ENCODE data around the gene MT1G.

Gene MT1G

DNA sequence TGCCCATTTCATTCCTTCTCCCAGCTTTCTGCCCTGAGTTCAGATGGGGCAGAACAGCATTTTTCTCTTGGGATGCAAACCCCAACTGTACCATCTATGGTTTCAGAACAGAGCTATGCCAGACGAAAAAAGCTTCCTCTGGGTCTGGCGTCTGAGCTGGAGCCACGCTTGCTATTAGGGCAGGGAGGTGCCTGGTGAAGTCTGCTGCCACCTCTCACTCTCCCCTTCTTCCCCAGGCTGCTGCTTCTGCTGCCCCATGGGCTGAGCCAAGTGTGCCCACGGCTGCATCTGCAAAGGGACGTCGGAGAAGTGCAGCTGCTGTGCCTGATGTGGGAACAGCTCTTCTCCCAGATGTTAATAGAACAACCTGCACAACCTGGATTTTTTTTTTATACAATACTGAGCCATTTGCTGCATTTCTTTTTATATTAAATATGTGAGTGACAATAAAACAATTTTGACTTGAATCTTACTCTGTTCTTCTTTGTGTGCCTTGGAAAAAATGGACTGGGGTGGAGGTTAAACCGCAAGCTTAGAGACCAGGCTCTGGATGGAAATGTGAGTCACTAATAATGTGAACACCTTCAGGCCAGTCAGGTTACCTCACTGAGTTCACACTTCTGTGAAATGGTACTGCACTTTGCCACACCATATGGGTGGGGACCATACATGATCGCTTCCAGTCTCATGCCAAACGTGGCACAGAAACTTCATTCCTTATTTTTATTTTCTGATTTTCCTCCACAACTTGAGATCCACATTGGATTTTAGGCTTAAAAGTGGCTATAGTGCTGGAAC, 31.1 kb downstream of the MT1G start:
- DNase-seq (ENCODE audit: extremely low read depth, low read depth), result no peak
- TF ChIP-seq, protein P1, sequence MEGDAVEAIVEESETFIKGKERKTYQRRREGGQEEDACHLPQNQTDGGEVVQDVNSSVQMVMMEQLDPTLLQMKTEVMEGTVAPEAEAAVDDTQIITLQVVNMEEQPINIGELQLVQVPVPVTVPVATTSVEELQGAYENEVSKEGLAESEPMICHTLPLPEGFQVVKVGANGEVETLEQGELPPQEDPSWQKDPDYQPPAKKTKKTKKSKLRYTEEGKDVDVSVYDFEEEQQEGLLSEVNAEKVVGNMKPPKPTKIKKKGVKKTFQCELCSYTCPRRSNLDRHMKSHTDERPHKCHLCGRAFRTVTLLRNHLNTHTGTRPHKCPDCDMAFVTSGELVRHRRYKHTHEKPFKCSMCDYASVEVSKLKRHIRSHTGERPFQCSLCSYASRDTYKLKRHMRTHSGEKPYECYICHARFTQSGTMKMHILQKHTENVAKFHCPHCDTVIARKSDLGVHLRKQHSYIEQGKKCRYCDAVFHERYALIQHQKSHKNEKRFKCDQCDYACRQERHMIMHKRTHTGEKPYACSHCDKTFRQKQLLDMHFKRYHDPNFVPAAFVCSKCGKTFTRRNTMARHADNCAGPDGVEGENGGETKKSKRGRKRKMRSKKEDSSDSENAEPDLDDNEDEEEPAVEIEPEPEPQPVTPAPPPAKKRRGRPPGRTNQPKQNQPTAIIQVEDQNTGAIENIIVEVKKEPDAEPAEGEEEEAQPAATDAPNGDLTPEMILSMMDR (IDR thresholded peaks at IDR 0.05; ENCODE audit: low read depth, low read length), result no peak

- TF ChIP-seq, protein P1 (IDR thresholded peaks at IDR 0.05; ENCODE audit: low read depth, low read length), result no peak
- DNase-seq (ENCODE audit: extremely low read depth, low read depth), result no peak
Measured at GRCh38 chr16:56635441-56635967, 32.4 kb downstream of the MT1G start.

- TF ChIP-seq, protein P1 (IDR thresholded peaks at IDR 0.05; ENCODE audit: low read depth, low read length), result no peak
- DNase-seq (ENCODE audit: extremely low read depth, low read depth), result no peak
Measured at GRCh38 chr16:56634715-56635440, 33.0 kb downstream of the MT1G start.

DNA sequence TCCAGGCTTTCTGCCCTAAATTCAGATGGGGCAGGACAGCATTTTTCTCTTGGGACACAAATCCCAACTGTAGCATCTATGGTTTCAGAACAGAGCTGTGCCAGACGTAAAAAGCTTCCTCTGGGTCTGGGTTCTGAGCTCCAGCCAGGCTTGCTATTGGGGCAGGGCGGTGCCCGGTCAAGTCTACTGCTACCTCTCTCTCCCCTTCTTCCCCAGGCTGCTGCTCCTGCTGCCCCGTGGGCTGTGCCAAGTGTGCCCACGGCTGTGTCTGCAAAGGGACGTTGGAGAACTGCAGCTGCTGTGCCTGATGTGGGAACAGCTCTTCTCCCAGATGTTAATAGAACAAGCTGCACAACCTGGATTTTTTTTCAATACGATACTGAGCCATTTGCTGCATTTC, 34.3 kb downstream of the MT1G start:
- TF ChIP-seq, protein P1 (IDR thresholded peaks at IDR 0.05; ENCODE audit: low read depth, low read length), result no peak
- DNase-seq (ENCODE audit: extremely low read depth, low read depth), result no peak

GRCh38 chr16:56632848-56633365, 35.0 kb downstream of the MT1G start:
- TF ChIP-seq, protein P1 (IDR thresholded peaks at IDR 0.05; ENCODE audit: low read depth, low read length), result no peak
- DNase-seq (ENCODE audit: extremely low read depth, low read depth), result no peak

DNA sequence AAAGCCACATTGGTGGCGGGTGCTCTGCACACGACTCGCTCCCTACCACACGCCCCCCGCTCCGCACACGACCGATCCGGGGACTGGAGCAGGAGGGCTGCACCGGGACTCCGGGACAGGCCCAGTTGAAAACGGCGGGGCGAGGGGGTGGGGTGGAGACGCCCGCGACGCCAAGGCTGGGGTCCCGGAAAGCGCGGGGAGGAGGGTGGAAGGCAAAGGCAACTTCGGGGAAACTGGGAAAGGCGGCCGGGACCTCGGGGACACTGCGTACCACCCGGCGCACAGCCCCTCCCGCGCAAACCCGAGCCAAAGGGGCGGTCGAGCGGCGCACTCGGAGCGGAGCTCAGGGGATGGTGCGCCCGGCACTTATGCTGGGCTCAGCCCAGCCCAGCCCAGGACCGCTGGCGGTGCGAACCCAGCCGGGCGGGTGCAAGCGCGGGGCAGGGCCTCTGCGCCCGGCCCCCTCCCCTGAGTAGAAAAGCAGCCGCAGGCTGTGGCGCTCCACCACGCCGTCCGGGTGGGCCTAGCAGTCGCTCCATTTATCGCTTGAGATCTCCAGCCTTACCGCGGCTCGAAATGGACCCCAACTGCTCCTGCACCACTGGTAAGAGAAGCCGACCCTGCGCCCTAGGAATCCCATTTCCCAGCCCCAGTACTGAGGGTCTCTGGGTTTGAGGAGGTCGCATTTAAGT, 35.6 kb downstream of the MT1G start, which contains the start of gene MT1M:
Gene MT1M, plus strand, starts transcription at position 504 of the 692 bp plus-strand sequence. Its CDS starts 73 bp downstream, at position 577.
- TF ChIP-seq, protein P1 (IDR thresholded peaks at IDR 0.05; ENCODE audit: low read depth, low read length), result no peak
- DNase-seq (ENCODE audit: extremely low read depth, low read depth), result no peak

Data from AG09319 (cell line).